Retina (tissue), 1 donor: Measurements from ENCODE around the gene ATG16L2.
"Not testable (repeated sequence)": the region's sequence is repeated elsewhere in the genome, so short reads cannot be mapped to it uniquely, and the experiment has no call there.

ENCODE experiments used
- DNase-seq: peaks from one replicate; pipeline ENCODE4 v3.0.0-alpha.2; 2016

Gene ATG16L2

DNA sequence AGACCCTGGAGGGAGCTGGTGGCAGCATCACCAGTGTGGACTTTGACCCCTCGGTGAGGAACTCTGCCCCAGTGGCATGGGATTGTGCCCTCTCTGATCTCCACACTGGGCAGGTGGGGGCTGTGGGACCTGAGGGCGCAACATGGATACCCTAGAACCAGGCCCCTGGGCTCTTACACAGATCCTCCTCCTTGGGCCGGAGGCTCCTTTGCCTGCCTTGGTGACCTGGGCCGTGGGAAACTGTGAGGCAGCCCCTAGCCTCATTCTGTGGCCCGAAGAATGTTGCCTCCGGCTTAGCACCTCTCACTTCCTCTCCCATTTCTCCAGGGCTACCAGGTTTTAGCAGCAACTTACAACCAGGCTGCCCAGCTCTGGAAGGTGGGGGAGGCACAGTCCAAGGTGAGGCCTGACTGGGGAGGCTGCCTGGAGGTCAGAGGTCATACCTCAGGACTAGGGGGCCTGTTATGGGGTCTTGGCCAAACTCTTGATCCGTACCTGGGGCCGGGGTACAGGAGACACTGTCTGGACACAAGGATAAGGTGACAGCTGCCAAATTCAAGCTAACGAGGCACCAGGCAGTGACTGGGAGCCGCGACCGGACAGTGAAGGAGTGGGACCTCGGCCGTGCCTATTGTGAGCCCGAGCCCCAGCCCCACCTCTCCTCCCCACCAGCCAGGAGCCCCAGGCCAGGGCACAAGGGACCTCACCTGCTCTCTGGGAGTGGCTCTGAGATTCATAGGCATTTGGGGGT, 12.2 kb downstream of the ATG16L2 start:
- DNase-seq = no peak

DNA sequence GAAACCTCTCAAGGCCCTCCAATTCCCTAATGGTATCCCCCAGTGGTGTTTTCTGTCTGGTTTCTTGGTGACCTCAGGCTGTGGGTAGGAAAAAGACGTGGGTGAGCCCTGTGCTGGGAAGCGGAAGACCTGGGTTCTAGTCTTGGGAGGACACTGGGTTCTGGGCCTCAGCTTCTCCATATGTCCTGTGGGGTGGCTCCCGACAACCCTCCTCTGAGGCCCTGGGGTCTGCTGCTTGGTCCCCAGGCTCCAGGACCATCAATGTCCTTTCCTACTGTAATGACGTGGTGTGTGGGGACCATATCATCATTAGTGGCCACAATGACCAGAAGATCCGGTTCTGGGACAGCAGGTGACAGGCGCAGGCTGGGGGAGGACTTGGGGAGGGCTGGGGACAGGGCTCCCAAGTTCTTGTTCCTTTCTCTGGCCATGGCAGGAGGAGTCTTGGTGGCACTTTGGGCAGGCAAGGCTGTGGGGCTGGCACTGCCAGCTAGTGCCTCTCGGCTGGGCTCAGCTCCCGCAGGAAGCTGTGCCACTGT, 12.8 kb downstream of the ATG16L2 start:
- no peak for DNase-seq

DNA sequence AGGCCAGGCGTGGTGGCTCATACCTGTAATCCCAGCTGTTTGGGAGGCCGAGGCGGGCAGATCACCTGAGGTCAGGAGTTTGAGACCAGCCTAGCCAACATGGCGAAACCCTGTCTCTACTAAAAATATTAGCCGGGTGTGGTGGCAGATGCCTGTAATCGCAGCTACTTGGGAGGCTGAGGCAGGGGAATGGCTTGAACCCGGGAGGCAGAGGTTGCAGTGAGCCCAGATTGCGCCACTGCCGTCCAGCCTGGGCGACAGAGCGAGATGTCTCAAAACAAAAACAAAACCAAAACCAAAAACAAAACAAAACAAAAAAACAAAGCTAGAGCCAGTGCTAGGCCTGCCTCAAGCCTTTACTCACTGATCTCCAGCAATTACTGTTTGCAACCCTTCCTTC, 13.4 kb downstream of the ATG16L2 start:
- DNase-seq = not testable (repeated sequence)

DNA sequence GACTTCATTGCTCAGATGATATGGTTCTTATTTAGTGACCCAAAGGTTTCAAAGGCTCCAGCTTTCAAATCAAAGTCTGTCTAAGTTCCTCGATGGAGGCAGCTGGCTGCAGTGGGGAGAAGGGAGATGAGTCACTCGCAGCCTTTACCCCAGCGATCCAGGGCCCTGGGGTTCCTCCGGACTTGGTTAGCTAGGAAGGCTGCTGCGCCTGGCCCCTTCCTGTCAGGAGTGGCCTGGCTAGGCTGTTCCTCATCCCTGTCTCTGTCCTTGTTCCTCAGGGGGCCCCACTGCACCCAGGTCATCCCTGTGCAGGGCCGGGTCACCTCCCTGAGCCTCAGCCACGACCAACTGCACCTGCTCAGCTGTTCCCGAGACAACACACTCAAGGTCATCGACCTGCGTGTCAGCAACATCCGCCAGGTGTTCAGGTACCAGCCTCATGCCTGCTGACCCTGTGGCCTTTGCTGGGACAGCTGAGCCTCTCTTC, 13.9 kb downstream of the ATG16L2 start:
- DNase-seq = no peak

DNA sequence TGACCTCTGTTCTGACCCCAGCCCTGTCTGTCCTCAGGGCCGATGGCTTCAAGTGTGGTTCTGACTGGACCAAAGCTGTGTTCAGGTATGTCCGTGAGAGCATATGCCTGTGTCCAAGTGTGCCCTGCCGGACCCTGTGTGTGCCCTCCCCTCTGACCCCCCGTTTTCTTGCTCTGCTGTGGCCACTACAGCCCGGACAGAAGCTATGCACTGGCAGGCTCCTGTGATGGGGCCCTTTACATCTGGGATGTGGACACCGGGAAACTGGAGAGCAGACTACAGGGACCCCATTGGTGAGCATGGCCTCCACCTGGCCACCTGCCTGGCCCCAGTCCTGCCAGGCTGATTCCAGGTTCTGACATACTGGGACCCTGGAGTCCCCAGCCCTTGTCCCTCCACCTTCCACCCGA, 14.5 kb downstream of the ATG16L2 start:
- DNase-seq = no peak

DNA sequence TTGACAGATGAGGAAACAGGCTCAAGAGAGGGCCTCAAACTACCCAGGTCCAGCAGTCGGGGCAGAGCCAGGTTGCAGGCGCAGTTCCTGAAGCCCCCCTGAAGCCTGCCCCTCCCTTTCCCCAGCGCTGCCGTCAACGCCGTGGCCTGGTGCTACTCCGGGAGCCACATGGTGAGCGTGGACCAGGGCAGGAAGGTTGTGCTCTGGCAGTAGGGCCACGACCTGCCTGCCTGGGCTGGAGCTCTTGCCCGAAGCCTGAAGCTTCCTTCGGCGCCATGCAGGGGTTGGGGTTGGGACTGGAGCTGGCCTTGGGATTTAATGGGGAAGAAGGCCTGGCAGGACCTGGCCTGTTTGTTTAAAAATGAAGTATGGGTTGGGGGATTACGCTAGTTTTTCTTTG, 15.0 kb downstream of the ATG16L2 start:
- no peak for DNase-seq

DNA sequence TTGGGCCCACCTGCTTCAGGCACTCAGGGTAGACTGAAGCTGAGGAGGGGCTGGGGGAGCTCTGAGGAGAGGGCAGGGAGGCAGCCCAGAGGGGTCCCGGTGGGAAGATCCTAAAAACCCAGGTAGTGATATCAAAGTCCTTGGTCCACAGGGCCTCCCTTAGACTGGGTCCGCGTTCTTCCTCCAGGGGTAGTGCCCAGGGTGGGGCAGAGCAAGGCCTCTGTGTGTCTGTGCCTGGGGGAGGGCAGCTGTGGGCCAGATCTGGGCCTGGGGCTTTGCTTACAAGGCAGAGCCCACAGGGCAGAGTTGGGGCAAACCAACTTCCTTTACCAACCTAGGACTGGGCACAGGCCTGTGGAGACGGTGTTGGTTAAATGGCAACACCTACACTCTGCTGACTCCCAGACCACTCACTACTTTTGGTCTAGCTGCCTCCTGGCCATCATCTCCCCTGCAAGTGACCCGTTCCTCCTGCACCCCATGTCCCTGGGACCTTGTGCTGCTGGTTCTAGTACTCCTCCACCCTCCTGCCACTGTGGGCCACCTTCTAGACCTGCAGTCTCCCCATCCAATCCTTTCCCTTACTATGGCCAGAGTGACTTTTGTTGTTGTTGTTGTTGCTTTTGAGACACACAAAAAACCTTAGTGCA, 15.8 kb downstream of the ATG16L2 start:
- DNase-seq = no peak

DNA sequence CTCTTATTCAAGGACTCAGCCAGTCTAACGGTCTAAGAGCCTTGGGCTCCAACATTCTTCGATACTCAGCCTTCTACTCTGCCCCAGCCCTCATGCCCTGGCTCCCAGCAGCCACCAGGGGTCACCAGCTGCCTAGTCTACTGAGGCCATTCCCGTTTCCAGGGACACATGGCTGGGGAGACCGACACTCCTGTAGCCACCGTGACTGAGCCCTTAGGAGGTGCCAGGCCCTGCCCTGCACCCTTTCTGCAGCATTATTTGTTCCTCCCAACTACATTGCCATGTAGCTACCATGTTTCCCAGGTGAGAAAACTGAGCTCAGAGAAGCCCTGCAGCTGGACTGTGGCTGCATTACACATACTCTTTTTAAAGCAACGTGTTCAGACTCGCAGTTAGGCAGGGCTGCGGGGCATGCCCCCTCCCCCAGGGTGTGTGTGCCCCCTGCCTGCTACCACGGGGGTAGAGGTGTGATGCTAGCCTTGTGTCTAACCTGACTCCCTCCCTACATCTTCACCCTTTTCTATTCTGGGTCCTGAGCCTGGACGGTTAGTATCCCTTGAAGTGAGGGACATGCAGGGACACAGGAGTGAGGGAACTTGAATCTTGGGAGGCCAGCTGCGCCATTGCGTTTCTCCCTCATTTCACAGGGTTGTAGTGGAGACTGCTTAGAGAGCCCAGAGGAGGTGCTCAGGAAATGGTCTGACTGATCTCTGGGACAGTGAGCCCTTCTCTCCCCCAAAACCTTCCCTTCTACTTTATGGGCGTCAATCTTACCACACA, 17.5 kb downstream of the ATG16L2 start:
- peak; percentile 86 for DNase-seq

DNA sequence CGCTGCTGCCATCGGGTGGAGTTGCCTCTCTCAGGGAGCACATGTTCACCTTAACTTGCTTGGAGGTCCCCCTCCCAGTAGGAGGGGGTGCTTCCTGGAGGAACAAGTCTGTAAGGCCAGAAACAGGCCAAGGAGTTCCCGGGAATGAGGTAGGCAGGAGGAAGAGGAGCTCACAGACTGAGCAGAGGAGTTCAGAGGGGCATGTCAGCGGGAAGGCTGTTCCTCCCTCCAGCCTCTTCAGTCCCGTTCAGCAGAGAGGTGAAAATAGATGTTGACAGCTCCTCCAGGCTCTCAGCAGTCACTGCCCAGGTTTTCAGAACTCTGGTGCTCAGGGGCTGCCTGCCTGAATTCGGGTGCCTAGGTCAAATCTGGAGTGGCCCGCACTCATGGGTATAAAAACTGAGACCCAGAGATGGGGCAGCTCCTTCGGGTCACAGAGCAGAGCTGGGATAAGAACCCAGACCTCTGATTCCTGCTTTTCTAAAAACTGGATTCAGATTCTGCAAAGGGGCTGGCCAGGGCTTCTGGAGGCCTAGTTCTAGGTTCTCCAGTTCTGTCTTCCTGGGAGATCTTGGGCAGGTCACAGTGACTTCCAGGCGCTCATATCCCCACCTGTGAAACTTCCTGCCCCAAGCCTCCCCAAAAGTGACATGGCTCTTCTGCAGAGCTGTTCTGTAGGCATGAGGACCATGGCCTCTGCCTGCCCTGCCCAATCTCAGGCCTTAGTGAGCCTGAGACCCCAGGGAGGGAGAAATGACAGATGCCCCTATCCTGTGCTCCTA, 18.3 kb downstream of the ATG16L2 start:
- DNase-seq = no peak

DNA sequence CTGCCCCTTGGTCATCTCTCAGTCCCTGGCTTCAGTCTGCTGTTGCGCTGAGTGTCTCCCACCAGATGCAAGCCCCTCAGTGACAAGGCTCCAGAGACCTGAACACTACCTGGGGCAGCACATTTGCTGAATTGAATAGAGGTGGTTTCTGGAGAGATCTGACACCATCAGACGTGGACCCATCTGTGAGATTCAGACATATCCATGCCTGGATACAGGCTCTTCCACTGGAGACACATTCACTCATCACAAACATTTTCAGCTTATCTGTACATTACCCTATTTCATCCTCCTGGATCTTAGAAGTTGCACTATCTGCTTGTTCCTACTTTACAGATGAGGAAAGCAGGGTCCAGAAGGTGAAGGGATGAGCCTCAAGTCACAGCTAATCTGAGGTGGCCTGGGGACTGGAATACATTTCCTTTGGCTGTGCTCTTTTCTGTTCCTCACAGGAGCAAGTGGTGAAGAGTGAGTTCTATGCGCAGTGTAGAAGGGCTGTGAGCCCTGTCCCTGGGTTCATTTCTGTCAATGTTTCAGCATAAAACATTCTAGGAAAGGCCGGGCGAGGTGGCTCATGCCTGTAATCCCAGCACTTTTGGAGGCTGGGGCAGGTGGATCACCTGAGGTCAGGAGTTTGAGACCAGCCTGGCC, 19.0 kb downstream of the ATG16L2 start:
- DNase-seq = no peak

DNA sequence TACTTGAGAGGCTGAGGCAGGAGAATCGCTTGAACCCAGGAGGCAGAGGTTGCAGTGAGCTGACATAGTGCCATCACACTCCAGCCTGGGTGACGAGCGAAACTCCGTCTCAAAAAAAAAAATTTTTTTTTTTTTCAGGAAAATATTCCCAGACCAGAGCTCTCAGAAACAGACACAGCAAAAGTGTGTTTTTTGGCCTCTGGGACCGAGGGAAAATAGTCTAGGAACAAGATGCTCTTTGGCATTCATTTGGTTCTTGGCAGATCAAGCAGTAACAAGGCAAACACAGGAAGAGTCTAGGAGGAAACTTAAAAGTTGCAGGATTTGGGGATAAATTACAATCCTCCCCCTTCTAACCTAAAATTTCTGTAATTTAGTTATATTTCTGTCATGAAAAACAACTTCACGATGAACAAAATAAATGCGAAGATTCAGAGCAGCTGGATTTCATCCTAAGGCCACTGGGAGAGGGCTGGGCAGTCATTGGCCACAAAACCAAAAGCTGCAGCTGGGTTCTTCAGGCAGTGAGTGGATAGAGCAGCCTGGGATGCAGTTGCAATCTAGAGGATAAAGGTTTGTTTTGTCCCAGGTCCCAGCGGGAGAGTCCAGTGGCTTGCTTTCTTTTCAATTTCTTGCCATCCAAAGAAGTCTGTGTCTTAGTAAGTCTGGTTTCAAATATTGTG, 19.7 kb downstream of the ATG16L2 start:
- no peak for DNase-seq

DNA sequence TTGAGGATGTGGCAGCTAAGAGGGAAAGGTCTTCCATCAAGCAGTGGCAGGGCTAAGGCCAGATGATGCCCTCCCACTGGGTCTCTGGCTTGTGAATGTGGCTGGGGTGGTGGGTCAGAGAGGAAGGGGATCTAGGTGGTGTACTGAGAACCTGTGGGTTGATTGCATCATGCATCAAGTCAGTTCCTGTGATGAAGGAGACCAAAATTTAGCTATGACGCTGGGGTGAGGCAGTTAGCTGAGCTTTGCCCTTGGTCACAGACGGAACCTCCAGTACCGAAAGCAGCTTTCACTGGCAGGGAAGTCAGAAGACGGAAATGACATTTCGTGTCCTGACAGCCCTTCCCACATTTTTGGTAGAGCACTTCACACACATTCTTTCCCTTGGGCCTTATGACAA, 20.7 kb downstream of the ATG16L2 start:
- no peak for DNase-seq

DNA sequence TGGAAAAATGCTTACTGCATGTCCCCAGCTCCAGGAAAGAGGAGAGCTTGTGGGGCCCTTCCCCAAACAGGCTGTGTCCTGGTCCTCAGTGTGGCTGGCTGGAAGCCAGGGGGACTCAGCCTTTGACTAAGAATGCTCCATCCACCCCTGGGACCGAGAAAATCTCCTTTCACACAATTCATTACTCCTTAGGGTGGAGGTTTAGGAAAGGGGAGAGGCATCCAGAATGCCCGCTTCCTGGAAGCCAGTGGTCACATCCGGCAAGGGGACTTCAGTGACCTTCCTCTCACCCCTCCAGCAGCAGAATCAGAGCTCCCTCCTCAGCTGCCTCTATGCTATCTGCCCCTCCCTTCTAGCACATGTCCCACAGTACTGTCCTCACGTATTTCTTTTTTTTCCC, 21.9 kb downstream of the ATG16L2 start:
- DNase-seq = no peak

DNA sequence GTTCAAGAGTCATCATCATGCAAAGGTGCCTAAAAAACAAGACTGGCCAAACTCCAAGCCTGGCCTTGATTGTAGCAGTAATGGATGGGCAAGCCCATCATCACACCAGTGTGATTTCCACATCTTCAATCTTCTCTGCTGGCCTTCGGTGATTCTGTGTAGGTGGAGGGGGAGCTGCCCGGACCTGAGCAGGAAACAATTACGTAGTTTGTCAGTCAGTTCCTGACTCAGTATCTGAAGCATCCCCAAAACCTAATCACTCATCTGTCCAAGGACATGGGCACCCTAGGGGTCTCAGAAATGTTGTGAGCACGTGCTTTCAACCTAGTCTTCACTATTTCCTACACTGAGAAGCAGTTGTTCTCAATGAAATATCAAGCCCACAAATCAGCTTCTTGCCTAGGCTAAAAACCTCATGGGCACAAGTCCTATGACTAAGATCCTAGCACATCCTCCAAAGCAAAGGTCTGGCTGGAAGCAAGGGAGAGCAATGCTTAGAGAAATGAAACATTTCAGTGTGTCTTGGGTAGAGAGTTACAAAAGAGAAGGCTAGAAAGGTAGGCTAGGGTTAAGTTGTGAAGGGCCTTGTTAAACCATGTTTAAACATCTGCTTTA, 24.6 kb downstream of the ATG16L2 start:
- DNase-seq = no peak

DNA sequence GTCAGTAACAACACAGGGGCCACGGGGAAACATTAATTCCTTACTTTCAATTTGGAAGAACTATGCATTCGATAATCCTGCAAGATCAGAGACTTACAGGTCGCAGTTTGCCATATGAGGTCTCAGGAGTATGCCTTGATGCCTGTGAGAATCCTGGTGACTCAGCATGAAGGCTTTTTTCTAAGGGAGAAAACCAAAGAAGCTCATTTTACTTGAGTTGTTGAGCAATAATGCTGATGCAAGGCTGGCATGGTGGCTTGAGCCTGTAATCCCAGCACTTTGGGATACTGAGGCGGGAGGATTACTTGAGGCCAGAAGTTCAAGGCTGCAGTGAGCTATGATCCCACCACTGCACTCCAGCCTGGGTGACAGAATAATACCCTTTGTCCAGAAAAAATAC, 26.6 kb downstream of the ATG16L2 start:
- no peak for DNase-seq

DNA sequence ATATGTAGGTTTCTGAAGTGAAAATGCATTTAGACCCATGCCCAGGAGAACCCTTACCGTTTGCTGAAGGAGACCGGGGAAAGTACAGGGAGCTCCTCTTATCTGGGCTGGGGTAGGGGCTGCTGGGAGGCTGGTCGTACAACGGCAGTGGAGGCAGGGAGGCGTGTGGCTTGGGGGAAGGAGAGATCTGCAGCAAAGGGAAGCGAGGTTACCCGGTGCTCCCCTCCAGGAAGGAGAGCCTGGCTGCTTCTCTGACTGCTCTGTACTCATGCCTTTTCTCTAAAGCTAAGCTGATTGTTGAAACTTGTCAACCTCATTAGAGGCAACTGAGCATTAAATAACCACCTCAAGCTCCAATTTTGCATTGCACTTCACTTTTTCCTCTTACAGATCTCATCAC, 27.2 kb downstream of the ATG16L2 start:
- DNase-seq = no peak

DNA sequence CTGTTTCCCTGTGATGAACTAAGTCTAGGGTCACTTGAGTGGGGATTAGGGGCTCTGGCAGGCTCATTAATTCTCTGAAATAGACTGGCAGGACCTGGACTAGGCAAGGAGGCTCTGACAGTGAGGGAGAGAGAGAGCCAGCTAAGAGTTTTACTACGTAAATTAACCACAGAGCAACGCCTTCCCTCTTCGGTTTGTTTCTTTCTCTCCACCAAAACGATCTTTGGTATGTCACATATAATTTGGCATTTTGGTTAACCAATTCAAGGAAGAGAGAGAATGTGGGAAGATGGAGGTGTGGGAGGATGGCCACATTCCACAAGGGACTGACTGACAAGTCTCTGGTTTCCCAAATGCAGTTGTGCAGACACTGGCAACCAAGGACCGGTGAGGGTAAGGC, 27.9 kb downstream of the ATG16L2 start:
- no peak for DNase-seq

DNA sequence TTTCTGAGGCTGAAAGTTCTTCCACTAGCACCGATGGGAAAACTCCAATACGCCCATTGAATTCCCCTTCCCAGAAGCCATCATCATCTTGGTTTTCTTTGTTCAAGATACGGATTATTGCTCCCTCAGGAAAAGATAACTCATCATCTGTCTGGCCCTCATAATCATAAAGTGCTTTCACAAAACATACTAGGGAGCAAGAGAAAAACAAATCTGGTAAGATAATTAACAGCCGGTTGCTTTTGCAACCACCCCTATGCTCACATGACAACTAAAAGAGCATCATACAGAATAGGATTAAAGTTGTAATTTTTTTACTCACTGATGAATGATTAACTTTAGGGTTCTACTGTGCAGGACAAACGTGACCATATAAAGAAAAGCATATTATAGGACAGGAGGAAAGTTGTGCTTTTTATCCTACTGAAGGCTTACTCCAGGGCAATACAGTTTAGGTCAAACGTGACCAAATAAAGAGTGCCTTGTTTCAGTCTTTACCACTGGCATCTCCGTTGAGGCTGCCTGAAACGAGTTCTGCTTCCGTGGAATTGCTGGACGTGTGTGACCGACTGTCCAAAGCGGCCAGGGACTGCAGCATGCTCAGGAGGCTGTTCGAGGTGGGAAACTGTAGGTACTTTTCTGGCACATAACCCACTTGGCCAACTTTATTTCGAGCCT, 28.6 kb downstream of the ATG16L2 start:
- DNase-seq = no peak

DNA sequence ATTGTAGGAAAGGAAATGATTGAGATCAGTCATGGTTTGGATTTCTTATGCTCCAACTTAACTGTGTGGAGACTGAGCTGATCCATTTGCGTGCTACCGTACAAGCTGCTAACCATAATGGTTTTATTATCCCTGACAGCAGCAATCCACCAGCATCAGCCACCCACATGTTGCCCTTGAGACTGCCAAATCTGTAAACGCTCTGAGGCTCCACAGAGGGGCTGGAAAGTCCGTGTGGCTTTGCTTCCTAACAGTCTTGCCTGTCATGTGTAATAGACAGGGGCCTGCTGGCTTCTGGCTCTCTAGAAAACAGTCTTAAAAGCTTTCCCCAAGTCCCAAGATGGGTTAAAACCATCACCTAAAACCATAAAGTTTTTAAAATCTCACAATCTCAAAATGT, 30.1 kb downstream of the ATG16L2 start:
- no peak for DNase-seq

DNA sequence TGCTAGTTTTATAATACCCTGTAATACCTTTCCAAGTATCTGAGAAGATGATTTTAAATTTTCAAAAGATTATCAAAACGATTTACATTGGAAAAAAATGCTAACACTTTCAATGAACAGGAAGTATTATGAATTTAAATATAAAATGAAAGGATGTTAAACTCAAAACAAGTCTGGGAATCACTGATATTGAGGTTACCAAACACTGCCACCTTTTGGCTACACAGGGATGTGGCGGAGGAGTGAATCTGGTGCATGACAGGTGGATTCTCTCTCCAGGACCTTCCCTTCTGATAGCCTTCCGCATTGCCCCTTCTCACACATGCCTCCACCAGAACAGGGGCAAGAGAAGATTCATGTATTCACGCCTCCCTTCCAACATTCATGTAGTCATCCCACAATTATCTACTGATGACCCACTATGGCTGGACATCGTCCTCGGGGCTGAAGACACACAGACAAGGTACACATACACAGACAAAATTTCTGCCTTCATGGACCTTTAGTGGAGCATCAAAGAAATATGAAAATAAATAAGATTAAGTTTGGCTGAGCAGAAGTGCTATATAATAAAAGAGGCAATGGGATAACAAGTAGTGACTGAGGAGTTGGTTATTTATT, 34.7 kb downstream of the ATG16L2 start:
- DNase-seq = no peak
